Measurements from ENCODE around the gene HERC4.

Gene HERC4

DNA sequence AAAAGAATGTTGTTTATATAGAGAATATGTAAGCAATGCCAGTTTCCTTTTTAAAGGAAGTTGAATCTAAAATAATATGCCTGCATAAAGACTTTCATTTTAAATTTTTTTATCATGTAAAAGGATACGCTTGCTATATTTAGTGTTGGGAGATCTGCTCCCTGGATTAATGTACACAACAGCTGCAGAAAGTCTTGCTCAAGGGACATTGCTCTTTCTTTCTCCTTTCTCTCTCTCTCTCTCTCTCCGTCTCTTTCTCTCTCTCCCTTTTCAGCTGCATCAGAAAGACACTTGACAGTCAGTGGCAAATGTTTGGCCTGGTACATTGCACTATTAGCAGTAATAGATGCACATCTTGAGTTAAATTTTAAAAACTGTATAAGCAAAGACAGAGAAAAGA lies 34.9 kb upstream of the HERC4 start:
- H2AFZ ChIP-seq (ENCODE audit: low read depth) = no peak overlapping the region
- TF ChIP-seq CTCF (conservative IDR thresholded peaks at IDR 0.05; ENCODE audit: low read depth, low read length) = no peak
- H3K9ac ChIP-seq = no peak overlapping the region
- no peak overlapping the region for H3K27ac ChIP-seq
- no peaks in the 10 kb centered on the region for H3K4me1 ChIP-seq (ENCODE audit: low read depth, poor library complexity, severe bottlenecking)
- no peaks in the 10 kb centered on the region for H3K36me3 ChIP-seq (ENCODE audit: insufficient read depth)
- no peaks in the 10 kb centered on the region for H4K20me1 ChIP-seq (ENCODE audit: insufficient read depth)
- H3K4me3 ChIP-seq (IDR thresholded peaks at IDR 0.05; ENCODE audit: insufficient read depth, low read depth, low read length) = no peak overlapping the region
- no peaks in the 10 kb centered on the region for H3K27me3 ChIP-seq (ENCODE audit: insufficient read depth, low read depth)
- H3K4me2 ChIP-seq = no peak overlapping the region
- no peaks in the 10 kb centered on the region for H3K79me2 ChIP-seq (ENCODE audit: insufficient read depth, low read depth)

- no peaks in the 10 kb centered on the region for H3K4me1 ChIP-seq (ENCODE audit: low read depth, poor library complexity, severe bottlenecking)
- H3K79me2 ChIP-seq (ENCODE audit: insufficient read depth, low read depth) = no peaks in the 10 kb centered on the region
- H3K27ac ChIP-seq = no peak within 1 kb of the TSS
- no peak within 1 kb of the TSS for H2AFZ ChIP-seq (ENCODE audit: low read depth)
- no peak within 1 kb of the TSS for H3K9ac ChIP-seq
- H3K4me2 ChIP-seq = no peak within 1 kb of the TSS
- H3K36me3 ChIP-seq (ENCODE audit: insufficient read depth) = no peaks in the 10 kb centered on the region
- H4K20me1 ChIP-seq (ENCODE audit: insufficient read depth) = no peaks in the 10 kb centered on the region
- TF ChIP-seq CTCF (conservative IDR thresholded peaks at IDR 0.05; ENCODE audit: low read depth, low read length) = no peak
- no peaks in the 10 kb centered on the region for H3K27me3 ChIP-seq (ENCODE audit: insufficient read depth, low read depth)
- no peak within 1 kb of the TSS for H3K4me3 ChIP-seq (IDR thresholded peaks at IDR 0.05; ENCODE audit: insufficient read depth, low read depth, low read length)
Observed at GRCh38 chr10:68109331-68109730, 34.2 kb upstream of the HERC4 start, which contains the start of gene MYPN. MYPN (plus strand) TSS chr10:68109488; CDS start chr10:68121439, 11,951 bp downstream.

DNA sequence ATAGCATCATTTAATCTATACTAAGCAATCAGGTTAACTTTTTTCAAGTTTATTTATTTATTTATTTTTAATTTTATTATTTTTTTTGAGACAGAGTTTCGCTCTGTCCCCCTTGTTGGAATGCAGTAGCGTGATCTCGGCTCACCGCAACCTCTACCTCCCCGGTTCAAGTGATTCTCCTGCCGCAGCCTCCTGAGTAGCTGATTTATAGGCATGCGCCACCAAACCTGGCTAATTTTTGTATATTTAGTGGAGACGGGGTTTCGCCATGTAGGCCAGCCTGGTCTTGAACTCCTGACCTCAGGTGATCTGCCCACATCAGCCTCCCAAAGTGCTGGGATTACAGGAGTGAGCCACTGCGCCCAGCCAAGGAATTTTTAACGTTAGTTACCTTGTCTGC lies 33.6 kb upstream of the HERC4 start:
- Histone ChIP-seq H3K4me2 (no peak overlapping the region), H3K4me1 (ENCODE audit: low read depth, poor library complexity, severe bottlenecking) (no peaks in the 10 kb centered on the region), H3K9ac (no peak overlapping the region), H3K27me3 (ENCODE audit: insufficient read depth, low read depth) (no peaks in the 10 kb centered on the region), H3K27ac (no peak overlapping the region), H3K79me2 (ENCODE audit: insufficient read depth, low read depth) (no peaks in the 10 kb centered on the region), H2AFZ (ENCODE audit: low read depth) (no peak overlapping the region), H3K4me3 (IDR thresholded peaks at IDR 0.05; ENCODE audit: insufficient read depth, low read depth, low read length) (no peak overlapping the region), H4K20me1 (ENCODE audit: insufficient read depth) (no peaks in the 10 kb centered on the region), H3K36me3 (ENCODE audit: insufficient read depth) (no peaks in the 10 kb centered on the region)
- no peak for TF ChIP-seq CTCF (conservative IDR thresholded peaks at IDR 0.05; ENCODE audit: low read depth, low read length)

DNA sequence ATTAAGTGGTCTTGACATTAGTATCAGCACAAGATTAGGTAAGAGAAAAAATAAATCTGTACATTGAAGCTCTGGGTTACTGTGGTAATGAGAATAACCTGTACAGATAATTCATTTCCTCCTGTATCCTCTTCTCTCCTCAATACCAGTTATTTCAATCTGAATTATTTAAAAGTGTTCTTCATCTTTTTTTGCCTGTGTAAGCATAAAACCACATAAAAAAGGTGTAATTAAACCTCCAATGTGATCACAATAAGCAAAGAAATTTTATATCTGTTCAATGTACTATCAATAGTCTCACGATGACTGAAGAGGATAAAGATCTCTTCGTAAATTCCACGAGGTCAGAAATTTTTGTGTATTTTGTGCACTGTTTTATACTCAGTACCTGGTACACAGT lies 33.0 kb upstream of the HERC4 start:
- H4K20me1 ChIP-seq (ENCODE audit: insufficient read depth) = no peaks in the 10 kb centered on the region
- H3K4me2 ChIP-seq = no peak overlapping the region
- H3K4me3 ChIP-seq (IDR thresholded peaks at IDR 0.05; ENCODE audit: insufficient read depth, low read depth, low read length) = no peak overlapping the region
- no peak for TF ChIP-seq CTCF (conservative IDR thresholded peaks at IDR 0.05; ENCODE audit: low read depth, low read length)
- no peak overlapping the region for H3K27ac ChIP-seq
- no peaks in the 10 kb centered on the region for H3K4me1 ChIP-seq (ENCODE audit: low read depth, poor library complexity, severe bottlenecking)
- no peak overlapping the region for H3K9ac ChIP-seq
- no peak overlapping the region for H2AFZ ChIP-seq (ENCODE audit: low read depth)
- no peaks in the 10 kb centered on the region for H3K27me3 ChIP-seq (ENCODE audit: insufficient read depth, low read depth)
- H3K36me3 ChIP-seq (ENCODE audit: insufficient read depth) = no peaks in the 10 kb centered on the region
- no peaks in the 10 kb centered on the region for H3K79me2 ChIP-seq (ENCODE audit: insufficient read depth, low read depth)

Measured in KMS-11 (cell line).